ENCODE results near the gene XBP1. TPM values are rescaled to one million over a fixed set of nuclear protein-coding genes. Genes with fewer than 3 reads are reported as not detected.
"Not testable (repeated sequence)": the region's sequence is repeated elsewhere in the genome, so short reads cannot be mapped to it uniquely, and the experiment has no call there.

The XBP1 gene
- total and polyA plus RNA-seq, 3 donors from 2014 or later: 48.2 to 63.3 (median 52.5) TPM

DNA sequence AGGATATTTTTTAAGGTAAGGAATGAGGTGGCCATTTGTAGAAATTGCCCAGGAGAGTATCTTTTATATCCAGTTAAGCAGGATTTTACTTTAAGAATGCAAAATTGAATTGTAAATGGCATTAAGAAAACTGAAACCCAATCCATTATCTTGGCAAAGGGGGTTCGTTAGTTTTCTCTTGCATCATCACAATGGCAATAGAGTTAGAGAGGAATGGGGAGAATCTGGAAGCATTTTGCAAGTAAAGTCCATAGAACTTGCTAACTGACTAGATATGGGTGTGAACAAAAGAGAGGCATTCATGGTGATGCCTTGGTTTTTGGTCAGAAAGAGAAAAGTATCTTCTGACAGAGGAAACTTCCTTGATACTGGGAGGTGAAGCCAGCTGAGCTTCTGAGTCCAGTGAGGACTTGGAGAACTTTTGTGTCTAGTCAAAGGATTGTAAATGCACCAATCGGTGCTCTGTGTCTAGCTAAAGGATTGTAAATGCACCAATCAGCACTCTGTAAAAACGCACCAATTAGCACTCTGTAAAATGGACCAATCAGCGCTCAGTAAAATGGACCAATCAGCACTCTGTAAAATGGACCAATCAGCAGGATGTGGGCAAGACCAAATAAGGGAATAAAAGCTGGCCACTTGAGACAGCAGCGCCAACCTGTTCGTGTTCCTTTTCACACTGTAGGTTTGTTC lies 31.5 kb downstream of the XBP1 start:
- WGBS, 2 donors: 71 to 85% methylated on average over 6 of the region's 6 CpGs
- Histone ChIP-seq H3K4me3 (no peak overlapping the region), H3K27me3 (no peaks in the 10 kb centered on the region), H3K27ac (no peak overlapping the region), H3K4me1 (peaks cover 4% of the 10 kb centered on the region), H3K36me3 (ENCODE audit: low read depth, missing control alignments) (no peaks in the 10 kb centered on the region), H3K9me3 (no peaks in the 10 kb centered on the region)
- TF ChIP-seq, protein P1, sequence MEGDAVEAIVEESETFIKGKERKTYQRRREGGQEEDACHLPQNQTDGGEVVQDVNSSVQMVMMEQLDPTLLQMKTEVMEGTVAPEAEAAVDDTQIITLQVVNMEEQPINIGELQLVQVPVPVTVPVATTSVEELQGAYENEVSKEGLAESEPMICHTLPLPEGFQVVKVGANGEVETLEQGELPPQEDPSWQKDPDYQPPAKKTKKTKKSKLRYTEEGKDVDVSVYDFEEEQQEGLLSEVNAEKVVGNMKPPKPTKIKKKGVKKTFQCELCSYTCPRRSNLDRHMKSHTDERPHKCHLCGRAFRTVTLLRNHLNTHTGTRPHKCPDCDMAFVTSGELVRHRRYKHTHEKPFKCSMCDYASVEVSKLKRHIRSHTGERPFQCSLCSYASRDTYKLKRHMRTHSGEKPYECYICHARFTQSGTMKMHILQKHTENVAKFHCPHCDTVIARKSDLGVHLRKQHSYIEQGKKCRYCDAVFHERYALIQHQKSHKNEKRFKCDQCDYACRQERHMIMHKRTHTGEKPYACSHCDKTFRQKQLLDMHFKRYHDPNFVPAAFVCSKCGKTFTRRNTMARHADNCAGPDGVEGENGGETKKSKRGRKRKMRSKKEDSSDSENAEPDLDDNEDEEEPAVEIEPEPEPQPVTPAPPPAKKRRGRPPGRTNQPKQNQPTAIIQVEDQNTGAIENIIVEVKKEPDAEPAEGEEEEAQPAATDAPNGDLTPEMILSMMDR (IDR thresholded peaks at IDR 0.05): no peak
- intact Hi-C loops (cut with DNase I; ENCODE audit: low total_unique reads): no loop called here
- DNase-seq: peak; percentile 52

DNA sequence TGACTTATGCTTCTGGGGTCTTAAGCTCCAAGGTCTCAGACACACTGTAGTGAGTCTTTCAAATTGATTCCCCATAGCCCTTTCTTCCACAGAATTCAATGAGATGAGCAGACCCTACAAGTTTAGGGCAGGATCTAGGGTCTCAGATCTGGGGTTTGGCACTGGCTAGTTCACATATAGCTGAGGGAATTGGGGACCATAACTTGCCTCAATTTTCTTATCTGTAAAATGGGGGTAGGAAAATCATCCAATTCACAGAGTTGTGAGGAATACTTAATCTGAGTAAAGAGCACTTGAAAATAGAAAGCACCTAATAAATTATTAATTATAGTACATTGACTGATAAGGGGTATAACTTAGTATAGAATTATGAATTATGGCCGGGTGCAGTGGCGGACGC lies 33.7 kb downstream of the XBP1 start:
- Histone ChIP-seq H3K27me3 (no peaks in the 10 kb centered on the region), H3K36me3 (ENCODE audit: low read depth, missing control alignments) (no peaks in the 10 kb centered on the region), H3K4me1 (no peaks in the 10 kb centered on the region), H3K4me3 (no peak overlapping the region), H3K27ac (no peak overlapping the region), H3K9me3 (no peaks in the 10 kb centered on the region)
- 91 to 94% methylated on average over 3 of the region's 3 CpGs for WGBS, 2 donors
- intact Hi-C loops (cut with DNase I; ENCODE audit: low total_unique reads): no loop called here
- DNase-seq: no peak
- TF ChIP-seq, protein P1 (IDR thresholded peaks at IDR 0.05): no peak
- TF ChIP-seq POLR2A (IDR thresholded peaks at IDR 0.05): no peak

GRCh38 chr22:28762000-28762399 lies 38.4 kb downstream of the XBP1 start:
- H3K27ac ChIP-seq; H3K36me3 ChIP-seq (ENCODE audit: low read depth, missing control alignments); H3K4me1 ChIP-seq; intact Hi-C loops (cut with DNase I; ENCODE audit: low total_unique reads); DNase-seq; H3K9me3 ChIP-seq; H3K4me3 ChIP-seq; H3K27me3 ChIP-seq: not testable (repeated sequence)
- 82 to 96% methylated on average over 4 of the region's 4 CpGs for WGBS, 2 donors

- TF ChIP-seq, protein P1 (IDR thresholded peaks at IDR 0.05): no peak
- no peak for TF ChIP-seq POLR2A (IDR thresholded peaks at IDR 0.05)
These were observed 39.0 kb downstream of the XBP1 start for GRCh38 chr22:28761449-28761755.

DNA sequence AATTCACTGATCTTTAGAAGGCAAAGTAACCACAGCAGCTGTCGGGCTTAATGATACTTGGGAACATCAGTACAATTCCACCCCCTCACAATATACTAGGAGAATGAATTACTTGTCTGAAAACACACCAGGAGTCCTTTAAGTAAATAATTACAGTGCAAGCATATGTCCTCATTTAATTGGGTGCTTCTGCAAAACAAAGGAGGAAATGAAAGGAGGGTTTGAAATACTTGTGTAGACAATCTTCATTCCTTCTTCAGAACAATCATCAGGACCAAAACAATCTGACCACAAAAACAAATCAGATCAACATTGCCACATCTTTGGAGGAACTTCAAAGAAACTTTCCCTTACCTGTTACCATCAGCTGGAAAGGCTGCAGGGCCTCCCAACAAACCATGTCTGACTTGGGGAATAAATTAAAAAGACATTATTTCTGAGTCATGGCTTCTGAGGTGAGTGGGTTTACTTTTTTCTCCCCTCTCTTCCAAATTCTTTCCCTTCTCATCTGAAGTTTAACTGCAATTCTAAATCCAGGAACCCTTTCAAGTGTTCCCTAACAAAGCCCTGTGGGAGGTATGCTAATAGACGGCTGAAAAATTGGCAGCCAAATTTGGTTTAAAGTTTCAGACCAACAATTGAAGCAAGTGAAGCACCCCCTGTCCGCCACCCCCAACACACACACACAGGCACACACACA lies 40.4 kb downstream of the XBP1 start:
- WGBS, 2 donors: 57 to 65% methylated on average over 3 of the region's 3 CpGs
- no peak for DNase-seq
- H3K27me3 ChIP-seq: no peaks in the 10 kb centered on the region
- intact Hi-C loops (cut with DNase I; ENCODE audit: low total_unique reads): no loop called here
- no peak for TF ChIP-seq POLR2A (IDR thresholded peaks at IDR 0.05)
- TF ChIP-seq, protein P1 (IDR thresholded peaks at IDR 0.05): no peak
- no peaks in the 10 kb centered on the region for H3K9me3 ChIP-seq
- H3K27ac ChIP-seq: no peak overlapping the region
- H3K36me3 ChIP-seq (ENCODE audit: low read depth, missing control alignments): no peaks in the 10 kb centered on the region
- no peaks in the 10 kb centered on the region for H3K4me1 ChIP-seq
- no peak overlapping the region for H3K4me3 ChIP-seq

More at GRCh38 chr22:28761449-28761755, 39.0 kb downstream of the XBP1 start:
- H3K4me3 ChIP-seq: no peak overlapping the region
- 94 to 96% methylated on average over 10 of the region's 10 CpGs for WGBS, 2 donors
- H3K27ac ChIP-seq: no peak overlapping the region
- no peaks in the 10 kb centered on the region for H3K9me3 ChIP-seq
- H3K27me3 ChIP-seq: no peaks in the 10 kb centered on the region
- H3K36me3 ChIP-seq (ENCODE audit: low read depth, missing control alignments): no peaks in the 10 kb centered on the region
- intact Hi-C loops (cut with DNase I; ENCODE audit: low total_unique reads): no loop called here
- no peaks in the 10 kb centered on the region for H3K4me1 ChIP-seq
- DNase-seq: no peak

- H3K4me1 ChIP-seq; H3K4me3 ChIP-seq; intact Hi-C loops (cut with DNase I; ENCODE audit: low total_unique reads); DNase-seq; H3K27me3 ChIP-seq; H3K9me3 ChIP-seq; H3K36me3 ChIP-seq (ENCODE audit: low read depth, missing control alignments); H3K27ac ChIP-seq: not testable (repeated sequence)
- 95 to 97% methylated on average over 3 of the region's 3 CpGs for WGBS, 2 donors
These were observed 45.9 kb downstream of the XBP1 start for GRCh38 chr22:28754512-28754911.

All from testis (tissue), 3 donors.